Panc1 (cell line): ENCODE results near the gene CHL1.

Experiments used
- POLR2AphosphoS5 ChIP-seq: IDR thresholded peaks from 2 replicates; pipeline ENCODE4 v1.6.1; 2012; ENCODE audit warnings: mild to moderate bottlenecking, low read depth, low read length, moderate library complexity
- SIN3A ChIP-seq: IDR thresholded peaks from 2 replicates; pipeline ENCODE4 v1.6.1; 2012; ENCODE audit warnings: low read depth, mild to moderate bottlenecking, low read length, moderate library complexity, borderline replicate concordance; ENCODE audit not compliant: insufficient read depth
- TCF7L2 ChIP-seq: IDR thresholded peaks from 2 replicates; pipeline ENCODE4 v1.6.1; 2011; ENCODE audit warnings: mild to moderate bottlenecking, low read depth, low read length, inconsistent platforms
- TF ChIP-seq, protein P1 (sequence below): fragments of 450-650 bp; IDR thresholded peaks from 2 replicates; pipeline ENCODE4 v1.5.1; 2017; ENCODE audit warnings: mild to moderate bottlenecking
- TF ChIP-seq, protein P2 (sequence below), 2 experiments: IDR thresholded peaks; 2 replicates each; pipeline ENCODE4 v1.6.1; 2011 to 2012; ENCODE audit warnings: low read depth in 2 of 2, control low read depth in 1 of 2, low read length in 1 of 2, mild to moderate bottlenecking in 1 of 2, moderate library complexity in 1 of 2; ENCODE audit not compliant: insufficient read depth in 1 of 2

DNA sequence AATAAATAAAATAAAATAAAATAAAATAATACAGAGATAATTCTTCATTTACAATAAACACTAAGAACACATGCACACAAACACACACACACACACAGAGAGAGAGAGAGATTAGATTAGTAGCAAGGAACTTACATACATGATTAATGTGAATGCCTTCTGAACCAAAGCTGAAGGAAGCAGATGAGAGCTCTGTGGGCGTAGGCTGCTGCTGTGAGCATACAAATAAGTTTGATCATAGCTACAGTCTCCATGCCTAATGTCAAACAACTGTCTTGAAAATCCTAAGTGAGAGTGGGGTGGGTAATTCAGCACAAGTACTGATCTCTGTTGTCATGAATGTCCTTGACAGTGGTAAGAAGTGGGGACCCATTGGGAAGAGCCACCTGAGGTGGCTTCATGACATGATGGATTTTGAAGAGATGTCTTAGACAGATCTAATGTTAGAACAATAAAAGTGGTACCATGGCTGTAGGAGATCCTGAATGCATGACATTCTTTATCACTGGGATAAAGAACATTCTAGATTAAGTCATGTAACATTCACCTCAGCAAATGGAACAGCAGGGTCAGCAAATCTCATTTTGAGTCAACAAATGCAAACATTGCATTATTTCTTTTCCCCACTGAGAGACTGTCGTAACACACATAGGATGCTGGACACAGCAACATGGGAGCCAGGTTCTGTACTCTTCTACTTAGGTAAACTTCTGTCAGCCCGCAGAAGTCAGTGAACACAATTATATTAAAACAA lies 46.2 kb downstream of the CHL1 start:
- TF ChIP-seq, protein P1, sequence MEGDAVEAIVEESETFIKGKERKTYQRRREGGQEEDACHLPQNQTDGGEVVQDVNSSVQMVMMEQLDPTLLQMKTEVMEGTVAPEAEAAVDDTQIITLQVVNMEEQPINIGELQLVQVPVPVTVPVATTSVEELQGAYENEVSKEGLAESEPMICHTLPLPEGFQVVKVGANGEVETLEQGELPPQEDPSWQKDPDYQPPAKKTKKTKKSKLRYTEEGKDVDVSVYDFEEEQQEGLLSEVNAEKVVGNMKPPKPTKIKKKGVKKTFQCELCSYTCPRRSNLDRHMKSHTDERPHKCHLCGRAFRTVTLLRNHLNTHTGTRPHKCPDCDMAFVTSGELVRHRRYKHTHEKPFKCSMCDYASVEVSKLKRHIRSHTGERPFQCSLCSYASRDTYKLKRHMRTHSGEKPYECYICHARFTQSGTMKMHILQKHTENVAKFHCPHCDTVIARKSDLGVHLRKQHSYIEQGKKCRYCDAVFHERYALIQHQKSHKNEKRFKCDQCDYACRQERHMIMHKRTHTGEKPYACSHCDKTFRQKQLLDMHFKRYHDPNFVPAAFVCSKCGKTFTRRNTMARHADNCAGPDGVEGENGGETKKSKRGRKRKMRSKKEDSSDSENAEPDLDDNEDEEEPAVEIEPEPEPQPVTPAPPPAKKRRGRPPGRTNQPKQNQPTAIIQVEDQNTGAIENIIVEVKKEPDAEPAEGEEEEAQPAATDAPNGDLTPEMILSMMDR = no peak
- TF ChIP-seq POLR2AphosphoS5 (no peak), TCF7L2 (no peak), SIN3A (no peak)
- TF ChIP-seq, protein P2, sequence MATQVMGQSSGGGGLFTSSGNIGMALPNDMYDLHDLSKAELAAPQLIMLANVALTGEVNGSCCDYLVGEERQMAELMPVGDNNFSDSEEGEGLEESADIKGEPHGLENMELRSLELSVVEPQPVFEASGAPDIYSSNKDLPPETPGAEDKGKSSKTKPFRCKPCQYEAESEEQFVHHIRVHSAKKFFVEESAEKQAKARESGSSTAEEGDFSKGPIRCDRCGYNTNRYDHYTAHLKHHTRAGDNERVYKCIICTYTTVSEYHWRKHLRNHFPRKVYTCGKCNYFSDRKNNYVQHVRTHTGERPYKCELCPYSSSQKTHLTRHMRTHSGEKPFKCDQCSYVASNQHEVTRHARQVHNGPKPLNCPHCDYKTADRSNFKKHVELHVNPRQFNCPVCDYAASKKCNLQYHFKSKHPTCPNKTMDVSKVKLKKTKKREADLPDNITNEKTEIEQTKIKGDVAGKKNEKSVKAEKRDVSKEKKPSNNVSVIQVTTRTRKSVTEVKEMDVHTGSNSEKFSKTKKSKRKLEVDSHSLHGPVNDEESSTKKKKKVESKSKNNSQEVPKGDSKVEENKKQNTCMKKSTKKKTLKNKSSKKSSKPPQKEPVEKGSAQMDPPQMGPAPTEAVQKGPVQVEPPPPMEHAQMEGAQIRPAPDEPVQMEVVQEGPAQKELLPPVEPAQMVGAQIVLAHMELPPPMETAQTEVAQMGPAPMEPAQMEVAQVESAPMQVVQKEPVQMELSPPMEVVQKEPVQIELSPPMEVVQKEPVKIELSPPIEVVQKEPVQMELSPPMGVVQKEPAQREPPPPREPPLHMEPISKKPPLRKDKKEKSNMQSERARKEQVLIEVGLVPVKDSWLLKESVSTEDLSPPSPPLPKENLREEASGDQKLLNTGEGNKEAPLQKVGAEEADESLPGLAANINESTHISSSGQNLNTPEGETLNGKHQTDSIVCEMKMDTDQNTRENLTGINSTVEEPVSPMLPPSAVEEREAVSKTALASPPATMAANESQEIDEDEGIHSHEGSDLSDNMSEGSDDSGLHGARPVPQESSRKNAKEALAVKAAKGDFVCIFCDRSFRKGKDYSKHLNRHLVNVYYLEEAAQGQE (IDR thresholded peaks at IDR 0.05; ENCODE audit: insufficient read depth in 1 of 2, low read depth in 2 of 2, low read length in 1 of 2) = no peak
